DMS114 treated with DMSO at 0.1 percent for 48 hours (cell line): ENCODE results near the gene TMUB1.

Experiments
- DNase-seq: peaks from one replicate; lab custom pipeline; 2025; ENCODE audit not compliant: unreplicated experiment; lab: John Stamatoyannopoulos, UW

TMUB1 gene

GRCh38 chr7:151035026-151035717 is 48.1 kb downstream of the TMUB1 start:
- DNase-seq, result no peak

GRCh38 chr7:151034312-151035025 is 48.8 kb downstream of the TMUB1 start:
- no peak for DNase-seq

GRCh38 chr7:151033864-151034249 is 49.4 kb downstream of the TMUB1 start:
- DNase-seq, result no peak

GRCh38 chr7:151032936-151033863 is 50.1 kb downstream of the TMUB1 start:
- DNase-seq, result no peak
